Fibroblast of skin of left biceps (primary cell): ENCODE results near the gene FOLR3.
"Not testable (repeated sequence)": the region's sequence is repeated elsewhere in the genome, so short reads cannot be mapped to it uniquely, and the experiment has no call there.

ENCODE experiments used
- DNase-seq, 2 experiments: peaks; one replicate each; pipeline ENCODE4 v3.0.0-alpha.2; 2013; ENCODE audit warnings: low read depth in 2 of 2

Gene FOLR3

DNA sequence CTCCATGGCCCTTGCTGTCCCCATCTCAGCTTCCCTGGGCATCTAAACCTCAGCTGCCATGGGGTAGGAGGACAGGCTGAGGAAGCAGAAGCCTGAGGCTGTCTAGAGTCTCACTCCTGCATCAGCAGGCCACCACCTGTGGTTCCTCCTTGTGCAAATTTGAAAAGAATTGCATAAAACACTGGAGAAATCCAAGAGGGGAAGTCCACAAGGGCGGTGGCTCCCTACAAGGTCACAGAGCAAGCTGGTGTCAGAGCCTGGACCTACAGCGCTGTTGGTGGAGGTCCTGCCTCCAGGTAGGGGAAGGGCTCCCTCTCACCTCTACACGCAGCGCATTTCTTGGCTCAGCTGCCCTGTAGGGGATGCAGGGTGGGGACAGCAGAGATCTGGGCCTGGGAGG lies at the start of gene FOLR3:
FOLR3 (plus strand) TSS at position 253 of the 400 bp plus-strand sequence. CDS start 228 bp downstream, outside the sequence.
- DNase-seq = not testable (repeated sequence)

GRCh38 chr11:72088076-72088808 lies 47.3 kb upstream of the FOLR3 start:
- DNase-seq = no peak

DNA sequence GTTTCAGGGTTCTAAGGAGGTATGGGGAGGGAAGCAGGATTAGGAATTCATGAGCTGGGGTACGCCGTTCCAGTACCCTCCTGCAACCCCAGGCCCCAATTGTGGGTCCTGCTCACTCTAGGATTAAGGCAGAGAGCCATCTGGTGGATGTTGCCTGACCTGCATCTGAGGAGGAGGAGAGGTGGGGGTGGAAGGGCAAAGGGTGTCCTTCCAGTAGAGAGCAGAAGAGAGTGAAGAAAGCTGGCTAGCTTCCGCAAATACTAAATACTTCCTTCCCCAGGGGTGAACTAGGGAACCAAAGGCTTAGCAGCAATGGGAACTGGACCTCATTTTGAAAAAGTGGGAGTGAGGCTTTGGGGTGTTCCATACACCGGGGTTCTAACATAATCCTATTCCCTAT lies 44.2 kb upstream of the FOLR3 start:
- DNase-seq = no peak

DNA sequence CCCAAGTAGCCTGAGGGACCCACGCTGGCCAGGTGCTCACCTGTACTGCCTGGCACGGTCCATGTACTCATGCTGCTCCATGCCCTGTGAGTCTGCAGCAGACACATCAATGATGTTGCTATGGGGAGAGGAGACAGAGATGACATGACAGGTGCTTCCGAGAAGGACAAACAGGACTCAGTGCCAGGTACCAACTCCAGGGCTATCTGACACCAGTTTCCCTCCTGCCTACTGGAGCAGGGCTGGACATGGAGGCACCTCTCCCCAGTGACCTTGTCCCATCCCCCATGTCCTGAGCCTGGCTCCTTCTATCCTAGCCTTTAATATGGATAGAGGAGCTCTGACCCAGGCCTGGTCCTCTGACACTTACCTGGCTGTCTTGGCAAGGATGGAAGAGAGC lies 36.8 kb upstream of the FOLR3 start:
- DNase-seq = no peak

DNA sequence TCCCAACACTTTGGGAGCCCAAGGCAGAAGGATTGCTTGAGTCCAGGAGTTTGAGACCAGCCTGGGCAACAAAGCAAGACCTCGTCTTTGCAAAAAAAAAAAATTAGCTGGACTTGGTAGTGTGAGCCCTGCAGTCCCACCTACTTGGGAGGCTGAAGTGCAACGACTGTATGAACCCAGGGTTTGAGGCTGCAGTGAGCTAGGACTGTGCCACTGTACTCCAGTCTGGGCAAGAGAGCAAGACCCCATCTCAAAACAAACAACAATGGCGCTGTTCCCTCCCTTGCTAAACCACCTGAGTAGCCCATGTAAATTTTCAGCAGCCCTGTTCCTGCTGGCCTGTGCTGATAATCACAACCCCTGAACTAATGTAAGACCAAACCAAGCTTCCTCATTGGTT lies 35.5 kb upstream of the FOLR3 start:
- no peak for DNase-seq

DNA sequence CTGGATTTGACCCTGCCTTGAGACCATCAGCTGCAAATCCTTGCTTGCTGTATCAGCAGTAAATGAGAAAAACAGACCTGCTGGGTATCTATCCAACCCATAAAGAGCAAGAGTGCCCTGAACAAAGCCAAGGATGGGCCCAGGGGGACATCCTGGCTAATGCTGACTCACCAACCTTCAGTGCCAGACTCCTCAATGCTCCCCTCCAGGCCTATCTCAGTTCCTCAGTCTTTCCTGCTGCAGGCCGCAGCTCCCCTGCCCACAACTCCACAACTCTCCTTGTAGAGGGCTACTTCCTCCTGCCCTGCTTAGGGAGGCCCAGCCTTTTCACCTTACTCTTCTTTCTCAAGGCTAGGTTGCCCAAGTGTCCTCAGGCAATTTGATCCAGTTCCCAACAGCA lies 35.1 kb upstream of the FOLR3 start:
- DNase-seq = no peak

GRCh38 chr11:72102162-72102561 lies 33.4 kb upstream of the FOLR3 start:
- no peak for DNase-seq

GRCh38 chr11:72102631-72102945 lies 32.9 kb upstream of the FOLR3 start:
- no peak for DNase-seq

DNA sequence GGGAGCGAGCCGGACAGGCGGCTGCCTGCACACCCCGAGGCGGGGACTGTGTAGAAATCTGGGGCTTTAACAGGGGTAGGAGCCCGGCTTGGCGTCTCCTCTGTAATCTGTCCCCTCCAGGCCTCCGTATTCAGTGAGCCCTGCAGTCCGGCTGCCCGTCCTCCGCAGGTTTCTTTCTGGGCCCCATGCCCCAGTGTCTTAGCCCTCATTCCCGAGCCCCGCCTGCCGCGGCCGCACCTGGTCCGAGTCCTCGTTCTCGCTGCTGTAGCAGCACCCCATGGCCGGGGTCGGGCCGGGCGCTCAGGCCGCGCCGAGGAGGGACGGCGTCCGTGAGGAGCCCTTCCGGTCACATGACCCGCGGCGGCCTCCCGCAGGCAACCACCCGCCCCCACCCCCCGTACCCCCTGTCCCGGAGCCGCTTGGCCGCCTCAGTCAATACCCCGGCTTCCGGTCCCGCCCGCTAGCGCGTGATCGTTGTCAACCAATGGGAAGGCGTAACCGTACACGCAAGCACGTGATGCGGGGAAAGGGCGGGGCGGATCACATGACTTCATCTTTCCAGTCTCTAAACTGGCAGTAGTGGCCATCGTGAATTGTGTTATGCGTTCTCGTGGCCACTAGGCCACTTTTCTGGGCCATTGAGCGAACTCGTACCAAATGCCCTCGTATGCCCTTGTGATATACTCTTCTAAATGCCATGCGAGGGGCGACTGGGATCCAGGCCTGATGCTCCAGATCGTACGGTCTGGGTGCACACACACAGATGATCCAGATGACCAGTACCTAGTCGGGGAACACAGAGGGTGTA lies 32.4 kb upstream of the FOLR3 start, which contains the start of gene LAMTOR1:
LAMTOR1 (minus strand) TSS at position 352 of the 808 bp plus-strand sequence; CDS start at position 279, 73 bp downstream.
- DNase-seq = peak; percentile 97 to 98

- no peak for DNase-seq
These were observed 31.8 kb upstream of the FOLR3 start for GRCh38 chr11:72103754-72104167.

DNA sequence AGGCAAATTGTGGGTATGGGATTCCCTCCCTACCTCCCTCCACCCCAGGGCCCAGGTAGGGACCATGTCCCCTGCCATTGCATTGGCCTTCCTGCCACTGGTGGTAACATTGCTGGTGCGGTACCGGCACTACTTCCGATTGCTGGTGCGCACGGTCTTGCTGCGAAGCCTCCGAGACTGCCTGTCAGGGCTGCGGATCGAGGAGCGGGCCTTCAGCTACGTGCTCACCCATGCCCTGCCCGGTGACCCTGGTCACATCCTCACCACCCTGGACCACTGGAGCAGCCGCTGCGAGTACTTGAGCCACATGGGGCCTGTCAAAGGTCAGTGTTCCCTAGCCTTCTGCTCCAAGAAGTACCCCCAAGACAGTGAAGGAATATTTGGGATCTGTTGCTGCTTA lies 29.6 kb upstream of the FOLR3 start, which contains the start of gene TOMT:
TOMT (plus strand) TSS at position 37 of the 400 bp plus-strand sequence; CDS start at position 65, 28 bp downstream.
- DNase-seq = no peak

- no peak for DNase-seq
These were observed 24.0 kb upstream of the FOLR3 start for GRCh38 chr11:72111300-72112142.

DNA sequence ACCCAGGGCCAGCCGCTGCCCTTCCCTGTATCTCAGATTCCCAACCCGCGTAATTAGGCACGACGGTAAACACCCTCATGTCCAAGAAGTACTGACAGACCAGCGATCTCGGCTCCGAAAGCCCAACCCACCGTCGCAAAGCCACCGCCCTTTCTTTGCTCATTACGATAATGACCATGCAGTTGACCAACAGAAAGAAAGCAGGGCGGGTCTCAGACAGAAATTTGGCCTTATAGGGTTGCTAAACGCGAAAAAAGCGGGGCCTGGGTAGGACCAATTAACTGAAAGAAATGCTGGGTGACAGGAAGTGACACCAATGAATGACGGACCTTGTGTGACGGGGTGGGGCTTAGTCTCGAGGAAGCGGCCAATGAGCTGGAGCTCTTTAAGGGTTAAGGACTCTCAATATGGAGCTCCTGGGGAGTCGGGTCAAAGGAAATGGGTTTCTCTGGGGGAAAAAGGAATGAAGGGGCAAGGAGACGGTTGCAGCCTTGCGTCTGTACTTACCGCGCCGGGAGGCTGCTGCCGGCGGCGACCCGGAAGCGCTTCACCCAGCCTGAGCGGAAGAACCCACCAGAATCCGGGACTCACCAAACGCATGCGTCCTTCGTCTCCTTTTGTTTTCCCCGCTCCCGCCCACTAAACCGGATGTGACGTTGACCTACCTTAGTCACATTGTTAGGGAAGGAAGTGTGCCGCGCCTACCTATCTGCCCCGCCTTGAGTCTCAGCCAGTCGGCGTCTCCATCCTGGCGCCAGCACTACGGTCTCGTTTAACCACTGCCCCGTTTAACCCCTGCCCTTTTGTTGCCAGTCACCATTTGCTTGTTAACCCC lies 23.2 kb upstream of the FOLR3 start, which contains the start of gene ANAPC15:
ANAPC15 (minus strand) TSS at position 553 of the 835 bp plus-strand sequence. CDS start 1,419 bp downstream, outside the sequence.
- peak; percentile 99 for DNase-seq

DNA sequence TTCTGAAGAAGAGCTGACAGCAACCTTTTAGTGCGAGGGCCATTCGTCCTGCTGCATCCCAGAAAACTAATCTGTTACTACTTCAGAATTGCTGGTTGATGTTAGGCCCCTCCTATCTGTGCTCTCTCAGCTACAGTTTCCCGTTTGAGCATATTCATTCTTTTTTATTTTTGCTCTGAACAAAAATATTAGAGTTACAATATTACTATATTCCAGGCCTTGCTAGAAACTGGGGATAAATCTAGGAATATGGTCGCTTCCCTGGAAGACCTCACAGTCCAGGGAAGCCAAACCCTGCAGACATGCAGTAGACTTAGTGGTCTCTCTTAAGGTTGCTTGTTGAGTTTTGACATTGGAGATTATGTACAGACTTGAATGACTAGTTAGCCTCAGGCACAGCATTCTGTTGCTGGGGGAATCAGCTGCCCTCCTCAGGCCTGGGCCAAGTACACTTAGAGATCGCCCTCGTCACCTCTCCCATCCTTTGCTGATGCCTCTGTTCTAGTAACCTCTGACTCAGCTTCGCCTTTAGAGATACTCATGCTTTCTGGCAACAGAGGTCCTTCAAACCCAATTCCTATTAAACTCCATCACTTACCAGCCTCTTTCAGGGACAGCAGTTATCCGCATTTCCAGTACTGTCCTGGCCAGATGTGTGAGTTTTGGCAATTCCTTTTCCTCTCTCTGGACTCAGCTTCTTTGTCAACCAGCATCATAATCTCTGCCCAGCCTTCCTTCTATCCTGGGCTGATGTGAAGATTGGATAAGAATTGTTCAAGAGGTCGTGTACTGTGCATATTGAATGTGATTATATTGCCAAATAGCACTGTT lies 22.3 kb upstream of the FOLR3 start:
- DNase-seq = no peak

GRCh38 chr11:72114570-72114969 lies 21.0 kb upstream of the FOLR3 start:
- DNase-seq = no peak

DNA sequence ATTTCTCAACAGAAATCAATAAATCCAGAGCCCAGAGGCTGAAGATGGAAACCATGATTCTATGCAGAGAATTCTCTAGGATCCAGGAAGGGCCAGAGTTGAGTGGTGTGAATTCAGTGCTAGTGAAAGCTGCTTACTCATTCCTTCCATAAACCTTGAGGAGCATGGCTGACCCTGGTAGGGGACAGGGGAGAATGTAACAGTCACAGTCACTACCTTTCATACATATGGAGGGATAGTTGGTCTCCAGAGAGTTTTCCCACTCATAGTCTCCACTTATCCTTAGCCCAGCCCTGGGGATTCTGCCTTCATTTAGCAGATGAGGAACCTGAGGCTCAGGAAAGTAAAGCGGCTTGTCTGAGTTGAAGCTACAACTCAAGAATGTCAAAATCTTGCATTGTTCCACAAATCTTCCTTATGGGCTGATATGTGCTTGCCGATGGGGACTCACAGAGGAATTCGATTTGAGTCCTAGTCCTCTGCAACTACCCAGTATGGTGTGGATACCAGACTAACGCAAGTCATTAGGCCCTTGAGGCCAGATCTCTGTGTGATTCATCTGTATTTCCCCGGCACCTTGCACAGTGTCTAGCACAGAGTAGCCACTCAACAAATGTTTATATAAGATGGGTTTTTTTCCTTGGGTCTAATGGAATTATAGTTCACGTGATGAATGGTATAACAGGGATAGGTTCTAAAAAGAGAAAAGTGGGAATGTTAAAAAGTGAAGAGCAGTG lies 19.3 kb upstream of the FOLR3 start:
- no peak for DNase-seq

DNA sequence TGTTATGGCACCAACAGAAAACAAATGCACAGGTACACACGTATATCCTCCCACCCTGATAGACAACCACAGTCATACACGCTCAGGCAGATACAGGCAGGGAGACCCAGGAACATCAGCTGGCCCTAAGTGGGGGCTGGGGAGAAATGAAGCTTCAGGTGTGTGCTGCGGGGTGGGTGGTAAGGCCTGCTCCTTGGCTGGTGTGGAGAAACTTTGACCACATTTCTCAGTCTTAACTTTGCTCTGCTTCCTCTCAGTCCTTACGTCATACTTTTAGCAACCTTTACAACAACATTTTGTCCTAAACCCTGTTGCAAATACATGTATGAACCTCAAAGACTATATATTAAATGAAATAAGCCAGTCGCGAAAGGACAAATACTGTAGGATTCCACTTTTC lies 16.3 kb upstream of the FOLR3 start:
- DNase-seq = no peak

DNA sequence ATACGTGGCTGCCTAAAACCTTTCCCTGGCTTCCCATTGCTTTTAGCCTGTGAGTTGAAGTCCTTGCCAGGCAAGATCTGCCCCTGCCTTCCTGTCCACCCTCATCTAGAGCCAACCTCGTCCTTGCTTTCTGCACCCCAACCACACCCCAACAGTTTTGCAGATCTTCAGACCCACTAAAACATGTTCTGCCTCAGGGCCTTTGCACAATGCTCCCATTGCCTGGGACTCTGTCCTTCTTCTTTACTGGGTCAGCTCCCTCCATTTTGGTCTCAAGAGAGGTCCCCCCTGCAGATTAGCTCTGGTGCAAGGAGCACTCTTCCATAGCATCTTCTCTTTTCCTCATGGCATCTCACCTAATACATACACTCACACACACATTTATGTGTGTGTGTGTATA lies 14.6 kb upstream of the FOLR3 start:
- no peak for DNase-seq

- no peak for DNase-seq
These were observed 12.9 kb upstream of the FOLR3 start for GRCh38 chr11:72122607-72123006.
